Measurements from ENCODE around the gene ARL8A.
"Not testable (repeated sequence)": the region's sequence is repeated elsewhere in the genome, so short reads cannot be mapped to it uniquely, and the experiment has no call there.

Gene ARL8A

DNA sequence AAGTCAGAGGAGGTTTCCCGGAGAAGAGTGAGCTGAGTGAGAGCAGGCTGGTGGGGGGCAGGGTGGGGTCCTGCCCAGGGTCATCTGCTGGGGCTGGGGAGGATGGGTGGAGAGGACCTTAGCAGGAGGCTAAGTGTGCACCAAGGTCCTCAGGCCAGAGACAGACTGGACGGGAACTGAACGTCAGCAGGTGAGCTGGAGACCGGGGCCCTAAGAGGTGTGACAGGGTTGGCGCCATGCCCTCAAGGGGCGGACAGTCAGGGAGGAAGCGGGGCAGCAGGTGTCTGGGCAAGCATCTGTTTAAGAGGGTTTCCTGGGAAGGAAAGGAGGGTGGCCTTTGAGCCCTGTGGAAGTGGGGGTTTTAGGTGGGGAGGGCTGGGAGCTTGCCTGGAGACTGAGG lies 29.5 kb upstream of the ARL8A start:
- no peak for DNase-seq (ENCODE audit: low spot score)

DNA sequence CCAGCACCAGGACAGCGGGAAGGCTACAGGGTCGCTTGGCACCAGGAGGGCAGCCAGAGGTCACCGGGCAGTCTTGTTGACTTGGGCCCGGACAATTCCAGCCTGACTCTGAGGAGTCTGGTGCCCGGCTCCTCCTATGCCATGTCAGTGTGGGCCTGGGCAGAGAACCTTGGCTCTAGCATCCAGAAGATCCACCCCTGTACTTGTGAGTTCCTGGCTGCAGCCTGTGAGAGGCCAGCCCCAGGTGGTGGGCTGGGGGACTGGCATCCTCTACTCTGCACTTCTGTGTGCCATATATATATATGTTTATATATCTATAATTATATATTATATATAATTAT lies 27.4 kb upstream of the ARL8A start:
- DNase-seq (ENCODE audit: low spot score) = no peak

DNA sequence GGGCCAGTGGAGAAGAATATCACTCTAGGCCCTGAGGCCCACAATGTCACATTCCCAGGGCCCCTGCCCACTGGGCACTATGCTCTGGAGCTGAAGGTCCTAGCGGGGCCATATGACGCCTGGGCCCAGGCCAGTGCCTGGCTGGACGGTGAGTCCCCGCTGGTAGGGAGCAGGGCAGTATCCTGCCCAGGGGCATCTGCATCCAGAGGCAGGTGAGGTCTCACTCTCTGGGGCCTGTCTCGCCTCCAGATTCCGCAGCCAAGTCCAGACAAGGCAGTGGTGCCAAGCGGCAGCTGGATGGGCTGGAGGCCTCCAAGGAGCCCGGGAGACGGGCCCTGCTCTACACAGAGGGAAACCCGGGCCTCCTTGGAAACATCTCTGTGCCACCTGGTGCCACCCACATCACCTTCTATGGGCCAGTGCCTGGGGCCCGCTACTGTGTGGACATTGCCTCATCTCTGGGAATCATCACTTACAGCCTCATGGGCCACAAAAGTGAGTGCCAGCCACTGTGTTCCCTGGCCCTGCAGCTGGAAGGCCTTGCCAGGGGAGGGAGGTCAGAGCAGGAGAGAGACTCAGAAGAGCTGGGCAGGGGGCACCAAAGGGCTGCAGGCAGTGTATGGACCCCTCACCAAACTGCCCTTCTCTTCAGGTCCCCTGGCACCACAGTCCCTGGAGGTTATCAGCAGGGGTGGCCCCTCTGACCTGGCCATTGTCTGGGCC lies 26.9 kb upstream of the ARL8A start:
- no peak for DNase-seq (ENCODE audit: low spot score)

DNA sequence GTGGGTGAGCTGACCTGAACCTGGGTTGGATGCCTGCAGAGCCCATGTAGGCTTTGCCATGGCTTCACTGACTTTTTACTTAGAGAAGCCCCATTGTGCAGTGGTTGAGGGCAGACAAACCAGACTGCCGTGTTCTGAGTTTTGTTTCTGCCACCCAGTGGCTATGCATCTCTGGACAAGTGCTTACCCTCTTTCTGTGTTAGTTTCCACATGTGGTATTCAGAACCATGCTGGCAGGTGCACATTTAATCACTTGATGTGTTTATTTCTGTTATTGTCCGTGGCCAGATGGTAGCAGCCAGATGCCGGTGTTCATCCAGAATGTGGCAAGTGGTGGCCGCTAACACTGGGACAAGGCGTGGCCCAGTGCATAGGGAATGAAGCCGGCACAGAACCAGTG lies 26.2 kb upstream of the ARL8A start:
- no peak for DNase-seq (ENCODE audit: low spot score)

DNA sequence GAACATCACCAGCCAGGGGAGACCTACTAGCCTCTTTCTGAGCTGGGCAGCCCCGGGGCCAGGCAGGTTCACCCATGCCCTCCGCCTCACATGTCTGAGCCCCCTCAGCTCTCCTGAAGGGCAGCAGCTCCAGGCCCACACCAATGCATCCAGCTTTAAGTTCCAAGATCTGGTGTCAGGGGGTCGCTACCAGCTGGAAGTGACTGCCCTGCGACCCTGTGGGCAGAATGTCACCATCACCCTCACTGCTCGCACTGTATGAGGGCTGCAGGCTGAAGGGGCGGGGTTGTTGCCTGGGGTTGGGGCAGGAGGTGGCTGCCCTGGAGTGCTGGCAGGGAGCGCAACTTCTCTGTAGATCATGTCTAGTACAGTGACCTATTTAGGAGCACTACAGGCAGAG lies 24.3 kb upstream of the ARL8A start:
- no peak for DNase-seq (ENCODE audit: low spot score)

DNA sequence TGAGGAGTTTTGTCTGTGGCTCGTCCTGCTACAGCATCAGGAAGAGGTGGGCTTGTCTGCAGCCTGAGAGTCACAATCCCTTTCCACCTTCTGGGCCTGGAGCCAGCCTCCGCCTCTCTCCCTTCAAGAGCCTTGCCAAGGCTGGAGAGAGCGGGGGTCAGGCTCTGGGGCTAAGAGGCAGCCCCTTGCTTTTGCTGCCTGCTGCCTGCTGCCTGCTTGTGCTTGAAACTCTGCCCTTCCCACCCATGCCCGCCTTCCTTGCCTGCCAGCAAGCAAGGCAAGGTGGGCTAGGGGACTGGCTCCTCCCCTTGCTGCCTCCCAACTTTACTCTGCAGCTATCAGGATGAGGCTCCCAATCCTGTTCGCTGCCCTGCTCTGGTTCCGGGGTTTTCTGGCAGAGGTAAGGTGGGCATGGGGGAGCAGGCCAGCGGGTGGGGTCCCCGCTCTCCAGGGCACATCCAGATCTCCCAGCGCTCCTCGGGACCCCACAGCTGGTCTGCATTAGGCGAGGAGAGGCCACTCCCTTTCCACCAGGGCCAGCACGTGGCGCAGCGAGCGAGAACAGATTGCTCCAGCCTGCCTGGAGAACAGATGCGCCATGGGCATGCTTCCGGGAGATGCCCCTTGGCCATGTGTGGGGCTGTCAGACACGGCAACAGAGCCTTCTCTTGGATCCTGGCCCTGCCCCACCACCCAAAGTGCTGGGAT lies 23.3 kb upstream of the ARL8A start:
- DNase-seq (ENCODE audit: low spot score) = no peak

DNA sequence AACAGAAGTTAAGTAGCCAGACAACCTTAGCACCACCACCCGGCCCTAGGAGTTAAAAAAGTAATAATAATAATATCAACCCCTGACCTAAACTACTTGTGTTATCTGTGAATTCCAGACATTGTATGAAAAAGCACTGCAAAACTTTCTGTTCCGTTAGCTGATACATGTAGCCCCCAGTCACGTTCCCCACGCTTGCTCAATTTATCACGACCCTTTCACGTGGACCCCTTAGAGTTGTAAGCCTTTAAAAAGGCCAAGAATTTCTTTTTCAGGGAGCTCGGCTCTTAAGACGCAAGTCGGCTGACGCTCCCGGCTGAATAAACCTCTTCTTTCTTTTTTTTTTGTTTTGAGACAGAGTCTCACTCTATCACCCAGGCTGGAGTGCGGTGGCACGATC lies 22.5 kb upstream of the ARL8A start:
- not testable (repeated sequence) for DNase-seq (ENCODE audit: low spot score)

DNA sequence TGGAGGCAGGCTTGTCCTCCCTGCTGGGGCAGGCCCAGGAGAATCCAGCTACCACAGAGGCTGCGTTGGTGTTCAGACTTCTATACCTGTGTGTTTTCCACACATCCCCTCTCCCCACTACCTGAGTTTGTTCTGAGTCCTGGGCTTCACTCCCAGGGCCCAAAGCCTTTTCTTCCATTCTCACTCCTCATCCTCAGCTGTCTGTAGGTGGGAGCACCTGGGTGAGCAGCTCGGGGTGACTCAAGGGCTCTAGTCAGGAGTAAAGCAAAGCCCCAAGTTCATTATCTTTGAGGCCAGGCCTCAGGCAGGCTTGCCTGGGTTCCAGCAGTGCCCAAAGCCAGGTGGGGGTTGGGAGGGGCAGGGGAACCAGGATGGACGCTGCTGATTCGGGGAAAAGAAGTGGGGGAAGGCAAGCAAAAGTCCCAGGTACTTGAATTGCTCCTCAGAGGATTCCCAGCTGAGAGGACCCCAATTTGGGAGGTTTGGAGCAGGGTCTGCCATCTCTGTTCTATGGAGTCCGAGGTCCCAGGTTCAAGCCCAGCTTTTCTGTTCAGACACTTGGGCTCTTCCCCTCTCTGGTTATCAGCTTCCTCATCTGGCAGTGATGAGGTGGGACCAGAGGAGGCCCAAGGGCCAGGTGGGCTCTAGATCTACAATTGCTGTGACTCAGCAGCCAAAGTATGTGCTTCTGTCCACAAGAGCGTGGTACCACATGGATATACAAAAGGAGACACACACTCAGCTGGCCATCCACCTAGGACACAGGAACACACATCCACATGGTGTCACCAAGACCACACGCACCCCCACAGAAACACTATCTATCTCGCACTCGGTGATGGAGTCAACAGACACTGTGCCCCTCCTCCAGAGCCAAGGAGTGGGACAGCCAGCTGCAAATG lies 21.7 kb upstream of the ARL8A start:
- DNase-seq (ENCODE audit: low spot score) = no peak

DNA sequence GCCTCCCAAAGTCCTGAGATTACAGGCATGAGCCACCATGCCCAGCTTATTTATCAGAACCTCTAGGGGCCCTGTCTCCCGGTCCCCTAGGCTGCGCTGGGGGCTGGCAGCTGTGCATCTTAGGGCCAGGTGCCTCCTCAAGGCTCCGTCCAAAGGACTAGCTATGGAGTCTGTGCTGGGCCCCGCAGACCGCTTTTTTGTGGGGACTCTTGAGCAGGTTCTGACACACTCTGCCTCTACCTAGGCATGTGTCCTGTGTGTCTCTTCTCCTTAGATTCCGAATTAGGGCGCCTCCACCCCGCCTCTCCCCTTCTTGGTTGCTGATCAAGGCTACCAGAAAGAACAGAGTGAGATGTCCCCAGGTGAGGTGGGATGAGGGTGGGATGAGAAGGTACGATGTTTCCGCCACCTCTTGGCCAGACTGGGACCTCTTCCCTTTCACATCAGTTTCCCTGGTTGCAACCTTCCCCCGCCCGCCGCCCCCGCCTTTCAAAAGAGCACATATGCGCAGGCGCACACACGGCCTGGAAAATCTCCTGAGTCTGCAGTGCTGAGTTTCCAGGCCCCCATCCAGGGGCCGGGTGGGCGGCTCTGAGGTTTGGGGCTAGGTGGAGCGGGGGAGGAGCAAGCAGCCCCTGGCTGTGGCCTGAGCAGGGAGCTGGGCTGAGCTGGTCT lies 20.9 kb upstream of the ARL8A start:
- no peak for DNase-seq (ENCODE audit: low spot score)

DNA sequence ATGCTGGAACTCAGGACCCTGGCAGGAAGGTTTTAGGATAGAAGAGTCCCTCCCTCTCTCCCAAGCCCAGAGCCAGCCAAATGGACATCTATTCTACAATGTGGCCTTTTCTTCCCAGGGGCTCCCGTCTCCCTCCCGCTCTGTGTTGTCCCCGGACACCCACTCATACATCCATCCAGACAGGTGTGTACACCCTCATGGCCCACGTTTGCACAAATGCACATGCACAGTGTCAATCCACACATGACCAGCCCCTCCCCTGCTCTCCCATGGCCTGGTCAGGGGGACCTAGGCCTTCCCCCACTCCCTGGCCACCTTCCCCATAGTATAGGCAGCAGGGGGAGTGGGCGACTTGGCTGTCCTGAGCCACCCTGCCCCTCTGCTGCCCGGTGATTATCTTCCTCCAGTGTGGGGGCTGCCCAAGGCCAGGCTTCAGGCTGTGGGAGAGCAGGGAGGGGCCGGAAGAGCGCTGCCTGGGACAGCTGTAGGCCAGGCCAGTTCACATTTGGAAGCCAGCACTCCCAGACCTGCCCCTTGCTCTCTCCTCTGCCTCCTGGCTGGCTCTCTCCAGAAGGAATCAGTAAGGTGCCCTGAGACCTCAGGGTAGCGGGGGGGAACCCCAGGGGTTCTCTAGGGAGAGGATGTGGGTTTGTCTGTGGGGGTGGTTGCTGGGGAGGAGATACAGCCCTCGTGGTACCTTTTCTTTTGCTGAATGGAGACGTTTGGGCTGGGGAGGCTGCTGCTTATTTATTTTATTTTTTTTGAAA lies 19.9 kb upstream of the ARL8A start:
- no peak for DNase-seq (ENCODE audit: low spot score)

DNA sequence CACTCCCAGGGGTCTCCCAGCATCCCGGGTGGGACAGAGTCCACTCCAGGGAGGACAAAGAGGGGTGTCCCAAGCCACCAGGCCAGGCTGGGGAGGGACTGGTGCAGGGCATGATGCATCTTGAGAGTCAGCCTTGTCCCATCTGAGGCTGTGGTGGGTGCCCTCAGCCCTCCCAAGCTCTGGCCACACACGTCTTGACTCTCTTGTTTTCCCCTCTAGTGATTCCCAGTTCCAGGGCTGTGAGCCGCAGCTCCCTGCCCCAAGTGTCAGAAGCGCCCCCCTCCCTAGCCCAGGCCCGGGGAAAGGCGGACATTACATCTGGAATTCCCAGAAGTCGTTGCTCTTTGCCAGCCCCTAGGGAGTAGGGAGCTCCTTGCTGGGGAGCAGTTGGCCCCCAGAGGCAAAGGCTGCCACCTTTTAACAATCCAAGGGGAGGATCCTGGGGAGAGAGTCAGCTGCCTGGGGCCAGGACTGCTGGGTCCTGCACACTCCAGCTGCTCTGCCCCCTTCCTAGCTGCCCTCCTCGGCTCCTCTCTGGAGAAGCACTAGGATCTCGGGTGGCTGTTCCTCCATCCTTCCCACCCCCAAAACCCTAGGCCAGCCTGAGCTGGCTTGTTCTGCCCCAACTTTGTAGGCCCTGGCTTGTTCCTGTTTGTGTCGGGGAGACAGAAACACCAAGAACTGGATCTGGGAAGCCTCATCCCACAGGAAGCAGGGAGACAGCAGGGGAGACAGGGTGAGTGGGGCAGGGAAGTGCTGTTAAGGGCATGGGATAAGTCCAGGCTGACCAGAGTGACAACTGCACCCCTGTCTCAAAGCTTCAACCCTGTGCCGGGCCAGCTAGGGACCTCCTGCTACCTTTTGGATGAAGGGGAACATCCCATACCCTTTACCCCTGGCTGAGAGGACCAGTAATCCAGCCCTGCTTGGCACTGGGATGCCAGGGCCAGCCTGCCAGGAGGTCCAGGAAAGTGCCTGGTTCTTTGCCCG lies 19.0 kb upstream of the ARL8A start:
- DNase-seq (ENCODE audit: low spot score) = no peak

DNA sequence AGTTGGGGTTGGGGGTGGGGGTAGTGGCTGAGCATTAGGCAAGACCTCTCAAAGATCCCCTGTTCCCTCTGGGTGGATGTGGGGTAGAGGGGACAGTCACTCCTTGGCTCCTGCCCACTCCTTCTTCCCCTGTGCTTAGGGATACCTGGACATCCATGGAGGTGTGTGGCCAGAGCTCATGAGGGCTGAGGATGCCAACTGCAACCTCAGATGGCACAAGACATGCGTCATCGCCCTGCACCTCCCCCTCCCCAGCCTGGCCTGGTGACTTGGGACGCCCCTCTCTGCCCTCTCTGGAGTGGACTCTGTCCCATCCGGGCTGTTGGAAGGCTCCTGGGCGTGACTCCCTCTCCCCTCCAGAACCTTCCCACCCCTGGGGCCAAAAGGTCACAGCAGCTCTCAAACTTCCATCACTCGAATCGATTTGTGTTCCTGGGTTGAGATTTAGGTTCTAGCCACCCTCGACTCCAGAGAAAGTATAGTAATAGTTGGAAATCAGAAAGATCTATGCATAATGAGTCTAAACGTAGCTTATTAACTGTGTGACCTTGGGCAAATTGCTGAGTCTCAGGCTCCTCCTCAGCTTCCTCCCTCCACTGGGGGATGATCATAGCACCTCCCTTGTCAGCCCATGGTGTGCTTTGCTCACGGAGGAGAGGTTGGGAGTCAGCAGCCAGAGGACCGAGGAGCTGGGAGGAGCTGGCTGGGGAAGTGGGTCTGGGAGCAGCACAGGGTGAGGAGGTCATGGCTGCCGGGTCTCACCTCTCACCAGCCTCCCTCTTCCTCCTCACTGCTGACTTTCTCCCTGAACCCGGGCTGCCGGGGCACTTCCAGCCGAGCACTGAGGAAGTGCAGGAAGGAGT lies 18.1 kb upstream of the ARL8A start:
- DNase-seq (ENCODE audit: low spot score) = no peak

DNA sequence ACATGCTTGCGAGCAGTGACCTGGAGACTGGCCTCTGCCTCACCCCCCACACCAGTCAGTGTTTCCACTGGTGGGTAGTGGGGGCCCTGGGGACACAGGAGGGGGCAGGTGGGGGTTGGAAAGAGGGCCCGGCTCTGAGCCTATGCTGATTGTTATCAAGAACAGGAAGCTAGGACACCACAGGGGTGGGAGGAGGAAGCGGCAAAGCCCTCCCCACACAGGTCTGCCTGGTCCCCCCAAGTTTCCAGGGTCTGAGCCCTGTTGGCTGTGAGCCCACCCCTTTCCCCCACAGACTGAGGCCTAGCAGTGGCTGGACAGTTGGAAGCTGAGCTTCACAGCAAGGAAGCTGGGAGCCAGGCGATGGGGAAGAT lies 17.5 kb upstream of the ARL8A start:
- DNase-seq (ENCODE audit: low spot score) = no peak

DNA sequence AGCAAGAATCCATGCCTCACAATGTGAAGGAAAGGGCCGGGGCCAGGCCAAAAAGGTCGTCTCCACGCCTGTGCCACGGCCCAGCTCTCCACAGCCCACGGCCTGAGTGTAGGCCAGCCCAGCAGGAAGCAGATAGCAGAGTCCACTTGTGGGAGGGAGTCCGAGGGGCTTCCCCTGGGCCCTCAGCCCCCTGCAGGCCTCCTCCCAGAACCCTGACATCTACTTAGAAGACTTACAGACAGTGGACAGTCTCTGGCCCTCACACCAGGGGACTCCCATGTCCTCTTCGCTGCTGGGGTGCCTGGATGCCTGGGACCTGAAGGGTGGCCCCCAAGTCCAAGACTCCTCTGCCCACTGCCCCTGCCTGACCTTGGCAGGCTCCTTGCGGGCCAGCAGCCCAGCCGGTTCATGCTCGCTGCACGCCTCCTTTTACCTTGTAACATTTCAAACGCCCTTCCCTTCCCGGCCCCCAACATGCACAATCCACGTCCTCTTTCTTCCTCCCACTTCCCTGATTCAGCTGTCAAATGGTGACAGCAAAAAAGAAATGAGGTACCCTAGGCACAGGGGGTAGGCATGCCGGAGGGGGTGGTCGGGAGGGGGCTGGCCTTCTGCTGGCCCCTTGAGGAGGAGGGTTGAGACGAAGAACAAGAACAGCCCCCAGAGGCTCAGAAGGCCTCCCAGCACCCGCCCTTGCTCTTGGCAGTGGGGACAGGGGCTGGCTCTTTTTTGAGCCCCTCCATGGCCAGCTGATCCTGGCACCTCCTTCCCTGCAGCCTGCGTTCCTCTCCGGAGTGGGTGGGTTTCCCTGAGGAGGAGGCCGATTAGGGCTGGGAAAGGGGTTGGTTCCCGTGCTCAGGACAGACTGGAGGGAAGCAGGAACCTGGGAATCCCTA lies 16.9 kb upstream of the ARL8A start:
- no peak for DNase-seq (ENCODE audit: low spot score)

DNA sequence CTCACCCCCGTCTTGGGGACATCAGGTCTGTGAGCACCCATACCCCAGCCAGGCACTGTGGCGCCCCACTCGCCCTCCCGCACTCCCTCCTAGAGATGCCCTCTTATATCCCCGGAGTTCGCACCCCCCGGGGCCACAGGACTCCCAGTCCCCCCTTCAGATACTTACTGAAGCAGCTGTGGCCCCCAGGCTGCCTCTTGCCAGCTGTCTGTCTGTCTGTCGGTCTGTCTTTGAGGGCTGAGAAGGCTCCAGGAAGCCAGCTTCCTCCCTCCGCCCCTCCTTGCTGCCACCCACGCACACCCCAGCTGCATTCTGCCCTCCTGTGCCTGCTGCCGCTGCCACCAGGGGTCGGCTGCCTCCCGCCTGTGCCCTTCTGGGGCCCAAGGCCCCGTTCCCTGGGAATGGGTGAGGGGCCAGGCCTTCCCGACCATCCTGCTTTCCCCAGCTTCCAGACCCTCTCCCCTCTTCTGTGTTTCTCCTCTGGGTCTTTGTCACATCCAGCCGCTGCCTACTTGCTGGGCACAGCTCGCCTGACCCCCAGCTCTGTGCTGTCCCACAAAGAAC lies 15.9 kb upstream of the ARL8A start, which contains the start of gene PTPN7:
PTPN7 (minus strand) TSS at position 226 of the 564 bp plus-strand sequence. CDS start 1,200 bp downstream, outside the sequence.
- no peak for DNase-seq (ENCODE audit: low spot score)

DNA sequence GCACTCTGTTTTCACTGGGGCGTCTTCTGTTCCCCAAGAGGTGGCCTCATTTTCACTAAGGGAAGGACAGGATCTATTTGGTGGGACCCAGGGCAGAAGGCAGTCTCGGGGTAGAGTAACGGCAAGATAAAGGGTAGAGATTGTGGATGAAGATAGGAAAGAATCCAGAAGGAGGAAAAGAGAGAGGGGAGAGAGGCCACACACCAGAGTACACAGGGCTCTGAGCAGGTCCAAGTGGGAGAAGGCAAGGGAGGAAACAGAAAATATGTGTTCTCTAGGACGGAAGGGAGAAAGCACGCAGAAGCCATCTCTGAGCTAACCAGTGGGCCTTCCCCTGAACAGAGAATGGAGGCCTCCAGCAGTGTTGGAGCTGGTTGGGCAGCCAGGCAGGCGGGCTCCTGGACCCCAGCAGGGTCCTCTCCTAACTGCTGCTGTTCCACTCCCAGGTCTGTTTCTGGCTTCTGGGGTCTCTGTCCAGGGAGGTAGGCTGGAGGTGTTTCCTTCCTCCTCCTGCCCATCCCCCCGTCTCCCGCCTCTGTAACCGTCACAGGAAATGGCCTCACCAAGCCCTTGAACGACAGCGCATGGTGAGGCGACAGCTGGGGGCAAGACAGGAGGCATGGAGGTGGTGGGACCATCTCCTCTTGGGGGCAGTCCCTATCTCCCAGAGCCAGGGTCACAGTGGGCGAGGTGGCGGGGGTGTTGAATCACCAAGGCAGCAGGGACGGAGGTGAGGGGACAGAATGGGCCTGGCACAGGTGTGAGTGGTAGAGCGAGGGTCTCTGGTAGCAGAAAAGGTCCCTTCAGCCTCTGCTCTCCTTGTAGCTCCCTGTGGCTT lies 15.2 kb upstream of the ARL8A start:
- no peak for DNase-seq (ENCODE audit: low spot score)
